ENCODE results near the gene EPB41L4A.

- no peak for TF ChIP-seq POLR2A (IDR thresholded peaks at IDR 0.05)
- no peak for TF ChIP-seq CTCF (IDR thresholded peaks at IDR 0.05)
These were observed 74.5 kb downstream of the EPB41L4A start for GRCh38 chr5:112344540-112344939.

All from breast epithelium (tissue), 3 donors.